Endodermal cell (in vitro differentiated cells): Measurements from ENCODE around the gene SEMA3D. TPM values are rescaled to one million over a fixed set of nuclear protein-coding genes. Genes with fewer than 3 reads are reported as not detected.

Experiments
- DNase-seq: peaks from one replicate; pipeline ENCODE4 v3.0.0-alpha.2; 2017
- H3K27ac ChIP-seq: 2 replicates; pipeline ENCODE4 v1.5.1; 2013; ENCODE audit warnings: mild to moderate bottlenecking, low read depth, low read length, moderate library complexity
- H3K27me3 ChIP-seq: 2 replicates; pipeline ENCODE4 v1.6.1; 2013; ENCODE audit warnings: mild to moderate bottlenecking, low read length, moderate library complexity; ENCODE audit not compliant: insufficient read depth, control insufficient read depth, poor library complexity, severe bottlenecking
- H3K36me3 ChIP-seq: 2 replicates; pipeline ENCODE4 v1.7.0; 2013; ENCODE audit warnings: mild to moderate bottlenecking, low read length, moderate library complexity; ENCODE audit not compliant: control insufficient read depth, insufficient read depth
- H3K4me1 ChIP-seq: one replicate; pipeline ENCODE4 v1.7.0; 2013; ENCODE audit warnings: low read length; ENCODE audit not compliant: control insufficient read depth, insufficient read depth
- H3K4me3 ChIP-seq: 2 replicates; pipeline ENCODE4 v1.5.1; 2013; ENCODE audit warnings: mild to moderate bottlenecking, low read length, moderate library complexity
- H3K9ac ChIP-seq: 2 replicates; pipeline ENCODE4 v1.6.1; 2013; ENCODE audit warnings: mild to moderate bottlenecking, low read length, moderate library complexity; ENCODE audit not compliant: poor library complexity, severe bottlenecking; ENCODE audit errors: extremely low read depth
- H3K9me3 ChIP-seq: 2 replicates; pipeline ENCODE4 v1.6.1; 2013; ENCODE audit warnings: mild to moderate bottlenecking, low read length, moderate library complexity; ENCODE audit not compliant: control insufficient read depth
- H3K27ac Mint-ChIP-seq: 2 replicates; pipeline ENCODE4 v1.8.0; 2020; ENCODE audit warnings: mixed read lengths
- H3K27me3 Mint-ChIP-seq: 2 replicates; pipeline ENCODE4 v1.8.0; 2021; ENCODE audit warnings: mild to moderate bottlenecking, mixed read lengths; ENCODE audit not compliant: insufficient read depth
- H3K36me3 Mint-ChIP-seq: 2 replicates; pipeline ENCODE4 v1.8.0; 2020; ENCODE audit warnings: low read depth, mixed read lengths
- H3K4me1 Mint-ChIP-seq: 2 replicates; pipeline ENCODE4 v1.8.0; 2020; ENCODE audit warnings: mixed read lengths
- H3K4me3 Mint-ChIP-seq: 2 replicates; pipeline ENCODE4 v1.8.0; 2020; ENCODE audit warnings: mild to moderate bottlenecking, moderate library complexity, mixed read lengths
- H3K9me3 Mint-ChIP-seq: 2 replicates; pipeline ENCODE4 v1.8.0; 2020; ENCODE audit warnings: mild to moderate bottlenecking, mixed read lengths
- CTCF ChIP-seq: fragments of 200-600 bp; sonication (generic); conservative IDR thresholded peaks from 2 replicates; pipeline ENCODE4 v1.5.0; 2021; ENCODE audit warnings: antibody characterized with exemption, mild to moderate bottlenecking
- WGBS, 2 experiments: methylation state at CpG; one replicate each; pipeline versions ENCODE4 v1.1.5 to v1.1.7; 2013; ENCODE audit warnings: missing lambda C conversion rate in 2 of 2, mixed read lengths in 1 of 2; ENCODE audit not compliant: insufficient coverage in 1 of 2, insufficient read length in 1 of 2; 5-methylcytosine and 5-hydroxymethylcytosine counted together
- total RNA-seq, 2 donors: library from RNA; stranded (reverse); fragmentation: NEBNext Ultra II Directional in 1 of 2; extraction: Animal tissue kit (Norgen Biotek cat#: 25700) in 1 of 2; gene quantifications; 2 replicates in 1 of 2; 3 replicates in 1 of 2; pipeline ENCODE4 v1.2.1, GENCODE V29; 2021

The SEMA3D gene
- total RNA-seq, 2 donors from 2014 or later = 6.5 to 13.9 TPM

- H3K27ac ChIP-seq = no peak overlapping the region
- no peak overlapping the region for H3K4me3 ChIP-seq
- no peak overlapping the region for H3K9ac ChIP-seq
- no peaks in the 10 kb centered on the region for H3K4me1 ChIP-seq
- no peaks in the 10 kb centered on the region for H3K9me3 ChIP-seq
- Mint-ChIP-seq H3K9me3 (no peaks in the 10 kb centered on the region), H3K27ac (no peak overlapping the region), H3K27me3 (no peaks in the 10 kb centered on the region), H3K4me3 (no peak overlapping the region), H3K36me3 (no peaks in the 10 kb centered on the region), H3K4me1 (peaks cover 16% of the 10 kb centered on the region)
- TF ChIP-seq CTCF = no peak
- no CpG with 5 or more reads among the region's 1 CpG for WGBS, 2 experiments
- no peak for DNase-seq
- no peaks in the 10 kb centered on the region for H3K36me3 ChIP-seq
- no peaks in the 10 kb centered on the region for H3K27me3 ChIP-seq
These were observed 237.8 kb downstream of the SEMA3D start for GRCh38 chr7:84949067-84949466.

- Histone ChIP-seq H3K27ac (no peak overlapping the region), H3K4me1 (no peaks in the 10 kb centered on the region), H3K27me3 (no peaks in the 10 kb centered on the region), H3K36me3 (no peaks in the 10 kb centered on the region), H3K9me3 (no peaks in the 10 kb centered on the region), H3K4me3 (no peak overlapping the region), H3K9ac (no peak overlapping the region)
- H3K4me3 Mint-ChIP-seq = no peak overlapping the region
- WGBS, 2 experiments = 83% methylated on average over 2 of the region's 2 CpGs; no CpG with 5 or more reads in 1 of the 2 experiments
- H3K36me3 Mint-ChIP-seq = no peaks in the 10 kb centered on the region
- H3K27ac Mint-ChIP-seq = no peak overlapping the region
- no peak for TF ChIP-seq CTCF
- H3K27me3 Mint-ChIP-seq = no peaks in the 10 kb centered on the region
- no peak for DNase-seq
- H3K9me3 Mint-ChIP-seq = no peaks in the 10 kb centered on the region
- H3K4me1 Mint-ChIP-seq = peaks cover 16% of the 10 kb centered on the region
These were observed 238.2 kb downstream of the SEMA3D start for GRCh38 chr7:84948634-84949033.

- no peaks in the 10 kb centered on the region for H3K36me3 Mint-ChIP-seq
- Histone ChIP-seq H3K27me3 (no peaks in the 10 kb centered on the region), H3K36me3 (no peaks in the 10 kb centered on the region), H3K27ac (no peak overlapping the region), H3K4me1 (no peaks in the 10 kb centered on the region), H3K9ac (no peak overlapping the region), H3K9me3 (no peaks in the 10 kb centered on the region), H3K4me3 (no peak overlapping the region)
- peaks cover 7% of the 10 kb centered on the region for H3K4me1 Mint-ChIP-seq
- no peak for DNase-seq
- no peak overlapping the region for H3K4me3 Mint-ChIP-seq
- TF ChIP-seq CTCF = no peak
- H3K27ac Mint-ChIP-seq = no peak overlapping the region
- H3K9me3 Mint-ChIP-seq = no peaks in the 10 kb centered on the region
- WGBS, 2 experiments = no CpG with 5 or more reads among the region's 1 CpG
- no peaks in the 10 kb centered on the region for H3K27me3 Mint-ChIP-seq
These were observed 240.3 kb downstream of the SEMA3D start for GRCh38 chr7:84946549-84946948.
